K562 (cell line): ENCODE results near the gene TRANK1. TPM values are rescaled to one million over a fixed set of nuclear protein-coding genes. Genes with fewer than 3 reads are reported as not detected.

Experiments used
- ATAC-seq: fragments of 200-7000 bp; cut with Tn5 transposase; 3 replicates; pipeline ENCODE4 v1.9.1; 2020; ENCODE audit warnings: moderate library complexity
- BruUV-seq: library from RNA; stranded (reverse); fragments of 400-500 nt; replicated peaks from 2 replicates; lab custom pipeline; 2021; lab: Mats Ljungman, UMichigan
- CTCF ChIA-PET: fragments of 300-600 bp; formaldehyde crosslinking; extraction: SDS; loops from one replicate; lab custom pipeline; 2021; ENCODE audit warnings: low intra/inter-chr PET ratio; lab: Yijun Ruan, JAX
- POLR2A ChIA-PET: fragments of 300-600, 350-650 bp; sonication (Branson Sonifier 250); formaldehyde crosslinking; extraction: SDS; loops from one replicate; lab custom pipeline; 2021; ENCODE audit warnings: antibody characterized with exemption, inconsistent platforms; lab: Yijun Ruan, JAX
- DNase-seq, 4 experiments: peaks; one replicate each; pipeline versions ENCODE4 v3.0.0 to v3.0.0-alpha.2; 2011 to 2018; ENCODE audit warnings: low spot score in 3 of 4, mixed read lengths in 3 of 4; ENCODE audit errors: extremely low read depth in 1 of 4
- FAIRE-seq: peaks from 2 replicates; lab custom pipeline; 2011; peaks lifted over from hg19 to GRCh38; lab: Jason Lieb, UNC
- H2AFZ ChIP-seq: 2 replicates; pipeline ENCODE4 v1.6.0; 2011; ENCODE audit warnings: low read depth, low read length, control low read depth, inconsistent platforms
- H3K27ac ChIP-seq: fragments of 200-600 bp; 3 replicates; pipeline ENCODE4 v1.8.0; 2011; ENCODE audit warnings: low read depth, mild to moderate bottlenecking, control low read depth, inconsistent platforms, low read length, moderate library complexity, mixed read lengths; ENCODE audit errors: extremely low read depth
- H3K27me3 ChIP-seq, 2 experiments: fragments of 300-600 bp in 1 of 2; 2 replicates in 1 of 2; 3 replicates in 1 of 2; pipeline versions ENCODE4 v1.6.0 to v1.8.0; 2011; ENCODE audit warnings: inconsistent platforms in 2 of 2, low read length in 2 of 2, mild to moderate bottlenecking in 1 of 2, mixed read lengths in 1 of 2, moderate library complexity in 1 of 2; ENCODE audit not compliant: control insufficient read depth in 2 of 2, insufficient read depth in 2 of 2
- H3K36me3 ChIP-seq: fragments of 300-600 bp; 3 replicates; pipeline ENCODE4 v1.8.0; 2011; ENCODE audit warnings: mild to moderate bottlenecking, low read length, inconsistent platforms; ENCODE audit not compliant: control insufficient read depth, insufficient read depth
- H3K4me1 ChIP-seq, 2 experiments: fragments of 200-600 bp in 1 of 2; replicated peaks in 1 of 2; 2 replicates in 1 of 2; 3 replicates in 1 of 2; pipeline versions ENCODE4 v1.5.1 to v1.8.0; 2011; ENCODE audit warnings: inconsistent platforms in 2 of 2, low read length in 2 of 2, mild to moderate bottlenecking in 1 of 2, mixed read lengths in 1 of 2, moderate library complexity in 1 of 2; ENCODE audit not compliant: control insufficient read depth in 2 of 2, insufficient read depth in 2 of 2
- H3K4me2 ChIP-seq: 2 replicates; pipeline ENCODE4 v1.6.1; 2011; ENCODE audit warnings: low read length, control low read depth, inconsistent platforms, mixed read lengths; ENCODE audit not compliant: insufficient read depth
- H3K4me3 ChIP-seq: fragments of 200-600 bp; sonication (generic), shearing (Covaris generic); 2 replicates; pipeline ENCODE4 v1.5.1; 2016; ENCODE audit warnings: control low read depth, inconsistent platforms
- H3K79me2 ChIP-seq: fragments of 200-600 bp; 3 replicates; pipeline ENCODE4 v1.8.0; 2011; ENCODE audit warnings: low read length, inconsistent platforms; ENCODE audit not compliant: control insufficient read depth, insufficient read depth
- H3K9ac ChIP-seq, 2 experiments: 2 replicates each; pipeline versions ENCODE4 v1.6.0 to v1.6.1; 2011; ENCODE audit warnings: low read depth in 2 of 2, low read length in 2 of 2, control low read depth in 1 of 2, inconsistent platforms in 1 of 2, mild to moderate bottlenecking in 1 of 2, mixed read lengths in 1 of 2; ENCODE audit not compliant: insufficient read depth in 1 of 2
- H3K9me1 ChIP-seq: one replicate; pipeline ENCODE4 v1.6.0; 2011; ENCODE audit warnings: inconsistent platforms, mild to moderate bottlenecking, low read length, moderate library complexity; ENCODE audit not compliant: control insufficient read depth, insufficient read depth
- H3K9me3 ChIP-seq: replicated peaks from 2 replicates; pipeline ENCODE4 v1.5.1; 2011; ENCODE audit warnings: low read depth, low read length, inconsistent platforms; ENCODE audit not compliant: control insufficient read depth, insufficient read depth
- H4K20me1 ChIP-seq: replicated peaks from 2 replicates; pipeline ENCODE4 v1.6.1; 2011; ENCODE audit warnings: low read length, inconsistent platforms, mixed read lengths; ENCODE audit not compliant: control insufficient read depth, insufficient read depth
- ATF4 ChIP-seq: fragments of 450-650 bp; formaldehyde crosslinking; IDR thresholded peaks from 2 replicates; pipeline ENCODE4 v1.4.0; 2022; ENCODE audit warnings: mild to moderate bottlenecking, moderate library complexity
- ELF1 ChIP-seq: fragments of 200-800 bp; sonication (Bioruptor generic); IDR thresholded peaks from 2 replicates; pipeline ENCODE4 v1.6.1; 2016; ENCODE audit warnings: missing genetic modification characterization, missing compliant biosample characterization
- GTF2B ChIP-seq: IDR thresholded peaks from 2 replicates; pipeline ENCODE4 v1.6.1; 2011; ENCODE audit not compliant: insufficient read length; ENCODE audit errors: extremely low read depth
- LARP7 ChIP-seq: fragments of 450-650 bp; IDR thresholded peaks from 2 replicates; pipeline ENCODE4 v1.6.1; 2016
- MTA1 ChIP-seq: fragments of 450-650 bp; IDR thresholded peaks from 2 replicates; pipeline ENCODE4 v1.6.1; 2017; ENCODE audit warnings: borderline replicate concordance
- PRPF4 ChIP-seq: fragments of 200-400 bp; formaldehyde crosslinking; IDR thresholded peaks from one replicate; pipeline ENCODE4 v1.6.1; 2017; ENCODE audit warnings: low read length, low read depth, mild to moderate bottlenecking; ENCODE audit not compliant: insufficient read depth, poor library complexity, severe bottlenecking
- RBM14 ChIP-seq: fragments of 200-400 bp; formaldehyde crosslinking; IDR thresholded peaks from 2 replicates; pipeline ENCODE4 v1.6.1; 2018; ENCODE audit warnings: low read depth, mild to moderate bottlenecking, low read length, moderate library complexity, borderline replicate concordance; ENCODE audit not compliant: insufficient read depth
- SNAPC5 ChIP-seq: fragments of 250-450 bp; sonication (Bioruptor Pico); IDR thresholded peaks from 2 replicates; pipeline ENCODE4 v1.8.0; 2021; ENCODE audit warnings: moderate library complexity, mild to moderate bottlenecking, inconsistent platforms
- TEAD4 ChIP-seq, 2 experiments: sonication (generic) in 1 of 2; formaldehyde crosslinking in 1 of 2; IDR thresholded peaks; 2 replicates each; pipeline versions ENCODE4 v1.6.1 to v1.8.0; 2012 to 2022; ENCODE audit warnings: borderline replicate concordance in 1 of 2, inconsistent platforms in 1 of 2, low read length in 1 of 2, mild to moderate bottlenecking in 1 of 2, missing genetic modification reagents in 1 of 2
- THRAP3 ChIP-seq: fragments of 450-650 bp; IDR thresholded peaks from 2 replicates; pipeline ENCODE4 v1.6.1; 2016; ENCODE audit warnings: mild to moderate bottlenecking, inconsistent platforms, borderline replicate concordance
- ZFP91 ChIP-seq: sonication (generic); formaldehyde crosslinking; IDR thresholded peaks from 2 replicates; pipeline ENCODE4 v1.8.0; 2022; ENCODE audit warnings: mild to moderate bottlenecking, missing genetic modification reagents
- ZNF133 ChIP-seq: fragments of 250-450 bp; sonication (Bioruptor Pico); IDR thresholded peaks from 2 replicates; pipeline ENCODE4 v1.4.0; 2020; ENCODE audit warnings: mild to moderate bottlenecking
- ZNF212 ChIP-seq: fragments of 450-650 bp; formaldehyde crosslinking; IDR thresholded peaks from 2 replicates; pipeline ENCODE4 v1.4.0; 2020; ENCODE audit warnings: mild to moderate bottlenecking
- ZNF639 ChIP-seq, 2 experiments: fragments of 200-800 bp in 1 of 2; sonication (Bioruptor generic) in 1 of 2; sonication (generic) in 1 of 2; formaldehyde crosslinking in 1 of 2; IDR thresholded peaks in 1 of 2; conservative IDR thresholded peaks in 1 of 2; 2 replicates each; pipeline versions ENCODE4 v1.5.0 to v1.6.1; 2016 to 2020; ENCODE audit warnings: missing compliant biosample characterization in 1 of 2, missing genetic modification characterization in 1 of 2, missing genetic modification reagents in 1 of 2
- WGBS: fragments of 100-300 bp; shearing (Covaris generic); methylation state at CpG from one replicate; pipeline ENCODE4 v1.1.6; 2016; ENCODE audit warnings: low coverage, mixed read lengths; ENCODE audit not compliant: insufficient coverage; ENCODE audit errors: missing lambda C conversion rate; 5-methylcytosine and 5-hydroxymethylcytosine counted together
- in situ Hi-C: fragments of 300-500 bp; cut with MboI; formaldehyde crosslinking; loops from 4 replicates; pipeline ENCODE4 v1.15.0; 2018; ENCODE audit warnings: inconsistent platforms, mixed read lengths
- intact Hi-C: fragments of 100-400 bp; cut with micrococcal nuclease; formaldehyde crosslinking; loops from 2 replicates; pipeline ENCODE4 v1.14.2; 2022
- polyA plus RNA-seq, 8 experiments: library from polyadenylated mRNA; depleted of rRNA in 4 of 8; stranded (reverse) in 5 of 8; unstranded in 3 of 8; fragments of >200 nt; fragmentation: Nextera tagmentation in 2 of 8; fragmentation: Illumina TruSeq in 1 of 8; extraction: Ambion mirVana in 2 of 8; extraction: Trizol in 1 of 8; gene quantifications; 2 replicates each; pipeline versions ENCODE4 v1.2.1 to v1.2.3, GENCODE V29; 2011 to 2014; ENCODE audit warnings: inconsistent platforms in 1 of 8, missing spikeins in 1 of 8
- total RNA-seq, 7 experiments: library from RNA; depleted of rRNA in 6 of 7; stranded (reverse); fragments of >200 nt in 6 of 7; fragmentation: Illumina TruSeq in 2 of 7; extraction: Trizol in 2 of 7; gene quantifications; 2 replicates each; pipeline versions ENCODE4 v1.2.1 to v1.2.3, GENCODE V29; 2011 to 2021; ENCODE audit warnings: low replicate concordance in 1 of 7

The TRANK1 gene
- total and polyA plus RNA-seq, 9 of the 15 experiments (the other 6 are each of a cell fraction or from before 2014, with no cell fraction given), result 0.41 to 5.3 (median 2.1) TPM

GRCh38 chr3:36993326-36994283 is 48.8 kb upstream of the TRANK1 start, which contains the start of gene MLH1:
Gene MLH1, plus strand, starts transcription at chr3:36993518. Its CDS starts 30 bp downstream, at chr3:36993548.
- TSS peak; percentile 83 for BruUV-seq
- intact Hi-C loops (loop anchor here (1.0 to 2.0 kb wide), 4 partner anchors 23 to 220 kb away; no protein-coding TSS in a partner anchor), in situ Hi-C loops (no loop called here)
- under 1% methylated on average over 47 of the region's 47 CpGs for WGBS
- peaks cover 71% of the 10 kb centered on the region for H3K36me3 ChIP-seq
- POLR2A ChIA-PET, result interaction anchor here (0.5 to 3.7 kb wide), 32 partner anchors 11 to 1841 kb away, joined by 3 to 32 read pairs (median 4); no protein-coding TSS in a partner anchor
- FAIRE-seq (peak; percentile 42), ATAC-seq (peak; percentile 89), DNase-seq (peak; percentile 94 to 100 (median 99))
- CTCF ChIA-PET, result no interaction called here
- H3K27ac ChIP-seq, result peak within 1 kb of the TSS; percentile 94
- H3K27me3 ChIP-seq, result no peaks in the 10 kb centered on the region
- H3K79me2 ChIP-seq, result peaks cover 82% of the 10 kb centered on the region
- H3K9ac ChIP-seq, result peak within 1 kb of the TSS; percentile 91 to 98
- peak within 1 kb of the TSS; percentile 96 for H3K4me2 ChIP-seq
- peak within 1 kb of the TSS; percentile 97 for H2AFZ ChIP-seq
- H3K9me1 ChIP-seq, result no peaks in the 10 kb centered on the region
- peaks cover 11% of the 10 kb centered on the region; the same call in 1 of the 2 replicates for H4K20me1 ChIP-seq
- peaks cover 16 to 21% of the 10 kb centered on the region in 2 experiments for H3K4me1 ChIP-seq
- H3K9me3 ChIP-seq, result no peaks in the 10 kb centered on the region
- peak within 1 kb of the TSS; percentile 60 for H3K4me3 ChIP-seq
- peak; percentile 38 for TF ChIP-seq TEAD4 (IDR thresholded peaks at IDR 0.05; ENCODE audit: low read length)
- TF ChIP-seq TEAD4 (CRISPR knock-in tag; IDR thresholded peaks at IDR 0.05; ENCODE audit: borderline replicate concordance), result no peak
- no peak for TF ChIP-seq GTF2B
- 0 out of 2 replicates have a peak, but pooled peaks have one; percentile 4 for TF ChIP-seq ATF4 (CRISPR knock-in tag)
- TF ChIP-seq LARP7, result no peak
- TF ChIP-seq SNAPC5 (CRISPR knock-in tag), result no peak
- no peak for TF ChIP-seq ZNF212
- peak; percentile 93 for TF ChIP-seq ELF1
- TF ChIP-seq ZNF133 (CRISPR knock-in tag), result no peak
- no peak for TF ChIP-seq PRPF4
- 0 out of 2 replicates have a peak, but pooled peaks have one; percentile 74 for TF ChIP-seq MTA1
- no peak for TF ChIP-seq RBM14
- TF ChIP-seq THRAP3, result no peak
- no peak for TF ChIP-seq ZFP91
- TF ChIP-seq ZNF639 (CRISPR knock-in tag; conservative IDR thresholded peaks at IDR 0.05 in 1 of 2, IDR thresholded peaks at IDR 0.05 in 1 of 2), result 0 out of 4 replicates have a peak, but pooled peaks of 1 of the 2 experiments have one; percentile 11
